Adrenal gland (tissue), 5 donors: Measurements from ENCODE around the gene MAD1L1.

Experiments used
- POLR2A ChIP-seq, 2 donors: fragments of 450-650 bp; IDR thresholded peaks; one replicate each; pipeline ENCODE4 v1.6.1; 2017; ENCODE audit warnings: antibody characterized with exemption in 2 of 2, mild to moderate bottlenecking in 2 of 2, moderate library complexity in 1 of 2
- TF ChIP-seq, protein P1 (sequence below), 6 experiments: fragments of 450-650 bp in 4 of 6; fragments of 200-600 bp in 2 of 6; sonication (generic) in 1 of 6; IDR thresholded peaks; 1 replicate in 5 of 6; 2 replicates in 1 of 6; pipeline versions ENCODE4 v1.5.1 to v1.8.0; 2016 to 2021; ENCODE audit warnings: antibody characterized with exemption in 6 of 6, mild to moderate bottlenecking in 2 of 6, moderate library complexity in 1 of 6
- donor health status: DM: no; HTN: no; CAD: no.

DNA sequence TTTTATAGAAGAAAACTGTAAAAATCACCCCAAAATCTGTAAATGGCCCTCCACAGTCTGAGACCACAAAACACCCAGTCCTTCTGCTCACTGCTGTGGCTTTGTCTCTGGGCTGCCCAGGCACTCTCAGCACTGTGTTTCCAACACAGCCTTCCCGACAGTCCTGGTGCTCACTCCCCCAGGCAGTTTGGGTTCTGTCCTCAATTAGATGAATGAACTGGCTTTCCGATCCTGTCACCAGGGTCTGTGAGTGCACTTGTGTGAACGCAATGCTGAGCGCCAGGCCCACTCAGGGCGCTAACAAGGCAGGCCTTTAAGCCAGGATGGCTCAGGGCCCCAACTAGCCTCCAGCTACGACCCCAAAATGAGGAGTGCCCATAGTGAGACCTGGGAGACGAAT lies 3.3 kb downstream of the MAD1L1 start:
- TF ChIP-seq, protein P1, sequence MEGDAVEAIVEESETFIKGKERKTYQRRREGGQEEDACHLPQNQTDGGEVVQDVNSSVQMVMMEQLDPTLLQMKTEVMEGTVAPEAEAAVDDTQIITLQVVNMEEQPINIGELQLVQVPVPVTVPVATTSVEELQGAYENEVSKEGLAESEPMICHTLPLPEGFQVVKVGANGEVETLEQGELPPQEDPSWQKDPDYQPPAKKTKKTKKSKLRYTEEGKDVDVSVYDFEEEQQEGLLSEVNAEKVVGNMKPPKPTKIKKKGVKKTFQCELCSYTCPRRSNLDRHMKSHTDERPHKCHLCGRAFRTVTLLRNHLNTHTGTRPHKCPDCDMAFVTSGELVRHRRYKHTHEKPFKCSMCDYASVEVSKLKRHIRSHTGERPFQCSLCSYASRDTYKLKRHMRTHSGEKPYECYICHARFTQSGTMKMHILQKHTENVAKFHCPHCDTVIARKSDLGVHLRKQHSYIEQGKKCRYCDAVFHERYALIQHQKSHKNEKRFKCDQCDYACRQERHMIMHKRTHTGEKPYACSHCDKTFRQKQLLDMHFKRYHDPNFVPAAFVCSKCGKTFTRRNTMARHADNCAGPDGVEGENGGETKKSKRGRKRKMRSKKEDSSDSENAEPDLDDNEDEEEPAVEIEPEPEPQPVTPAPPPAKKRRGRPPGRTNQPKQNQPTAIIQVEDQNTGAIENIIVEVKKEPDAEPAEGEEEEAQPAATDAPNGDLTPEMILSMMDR (IDR thresholded peaks at IDR 0.05) = no peak
- no peak for TF ChIP-seq POLR2A (IDR thresholded peaks at IDR 0.05)
